ENCODE data around the gene HSPG2.

HSPG2 gene

DNA sequence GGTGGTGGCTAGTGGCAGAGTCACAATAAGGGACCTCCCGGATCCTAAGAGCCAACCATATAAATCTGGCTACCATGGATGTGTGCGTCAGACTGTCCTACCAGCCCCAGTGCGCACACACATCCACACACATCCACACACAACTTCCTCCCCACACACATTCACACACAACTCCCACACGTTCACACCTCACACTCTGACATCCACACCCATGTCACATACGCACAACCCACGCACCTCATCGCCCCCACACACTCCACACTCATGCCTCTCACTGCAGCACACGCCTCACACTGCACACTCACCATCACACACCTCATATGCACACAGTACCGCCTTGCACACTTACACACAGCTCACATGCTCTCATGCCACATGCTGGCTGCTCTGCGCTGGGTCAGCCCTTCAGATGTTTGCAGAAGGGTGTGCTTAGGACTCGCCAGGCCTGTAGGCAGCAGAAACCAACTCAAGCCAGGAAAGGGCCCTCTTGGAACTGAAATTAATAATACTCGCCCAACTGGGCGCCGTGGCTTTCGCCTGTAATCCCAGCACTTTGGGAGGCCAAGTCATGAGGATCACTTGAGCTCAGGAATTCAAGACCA, 122.0 kb downstream of the HSPG2 start:
- Histone ChIP-seq H3K36me3 (no peaks in the 10 kb centered on the region), H3K4me1 (no peaks in the 10 kb centered on the region), H3K9me3 (no peaks in the 10 kb centered on the region), H3K27me3 (no peaks in the 10 kb centered on the region), H3K4me3 (ENCODE audit: low read depth, low read length) (no peak overlapping the region)
- TF ChIP-seq, protein P1, sequence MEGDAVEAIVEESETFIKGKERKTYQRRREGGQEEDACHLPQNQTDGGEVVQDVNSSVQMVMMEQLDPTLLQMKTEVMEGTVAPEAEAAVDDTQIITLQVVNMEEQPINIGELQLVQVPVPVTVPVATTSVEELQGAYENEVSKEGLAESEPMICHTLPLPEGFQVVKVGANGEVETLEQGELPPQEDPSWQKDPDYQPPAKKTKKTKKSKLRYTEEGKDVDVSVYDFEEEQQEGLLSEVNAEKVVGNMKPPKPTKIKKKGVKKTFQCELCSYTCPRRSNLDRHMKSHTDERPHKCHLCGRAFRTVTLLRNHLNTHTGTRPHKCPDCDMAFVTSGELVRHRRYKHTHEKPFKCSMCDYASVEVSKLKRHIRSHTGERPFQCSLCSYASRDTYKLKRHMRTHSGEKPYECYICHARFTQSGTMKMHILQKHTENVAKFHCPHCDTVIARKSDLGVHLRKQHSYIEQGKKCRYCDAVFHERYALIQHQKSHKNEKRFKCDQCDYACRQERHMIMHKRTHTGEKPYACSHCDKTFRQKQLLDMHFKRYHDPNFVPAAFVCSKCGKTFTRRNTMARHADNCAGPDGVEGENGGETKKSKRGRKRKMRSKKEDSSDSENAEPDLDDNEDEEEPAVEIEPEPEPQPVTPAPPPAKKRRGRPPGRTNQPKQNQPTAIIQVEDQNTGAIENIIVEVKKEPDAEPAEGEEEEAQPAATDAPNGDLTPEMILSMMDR (IDR thresholded peaks at IDR 0.05; ENCODE audit: low read depth, low read length), result no peak
- no peak for DNase-seq

DNA sequence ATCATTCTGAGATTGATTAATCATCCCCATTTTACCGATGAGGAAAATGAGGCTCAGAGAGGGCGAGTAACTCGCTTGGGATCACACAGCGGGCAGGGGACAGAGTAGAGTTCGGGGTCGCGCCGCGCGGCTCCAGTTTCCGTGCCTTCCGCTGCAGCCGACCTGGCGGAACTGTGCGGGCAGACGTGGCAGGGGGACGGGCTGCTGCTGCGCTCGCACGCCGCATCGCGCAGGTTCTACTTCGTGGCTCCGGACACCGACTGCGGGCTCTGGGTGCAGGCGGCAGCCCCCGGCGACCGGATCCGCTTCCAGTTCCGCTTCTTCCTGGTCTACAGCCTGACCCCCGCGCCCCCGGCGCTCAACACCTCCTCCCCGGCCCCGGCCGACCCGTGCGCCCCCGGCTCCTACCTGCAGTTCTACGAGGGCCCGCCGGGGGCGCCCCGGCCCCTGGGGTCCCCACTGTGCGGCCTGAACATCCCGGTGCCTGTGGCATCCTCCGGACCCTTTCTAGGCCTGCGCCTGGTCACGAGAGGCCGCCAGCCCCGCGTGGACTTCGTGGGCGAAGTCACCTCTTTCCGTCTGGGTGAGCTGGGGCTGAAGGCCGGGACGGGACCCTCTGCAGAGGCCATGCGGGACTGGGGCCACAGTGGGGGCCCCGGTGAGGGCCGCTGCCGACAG, 122.7 kb downstream of the HSPG2 start:
- Histone ChIP-seq H3K27me3 (no peaks in the 10 kb centered on the region), H3K4me3 (ENCODE audit: low read depth, low read length) (no peak overlapping the region), H3K9me3 (no peaks in the 10 kb centered on the region), H3K4me1 (no peaks in the 10 kb centered on the region), H3K36me3 (no peaks in the 10 kb centered on the region)
- TF ChIP-seq, protein P1 (IDR thresholded peaks at IDR 0.05; ENCODE audit: low read depth, low read length), result peak; percentile 32
- no peak for DNase-seq

DNA sequence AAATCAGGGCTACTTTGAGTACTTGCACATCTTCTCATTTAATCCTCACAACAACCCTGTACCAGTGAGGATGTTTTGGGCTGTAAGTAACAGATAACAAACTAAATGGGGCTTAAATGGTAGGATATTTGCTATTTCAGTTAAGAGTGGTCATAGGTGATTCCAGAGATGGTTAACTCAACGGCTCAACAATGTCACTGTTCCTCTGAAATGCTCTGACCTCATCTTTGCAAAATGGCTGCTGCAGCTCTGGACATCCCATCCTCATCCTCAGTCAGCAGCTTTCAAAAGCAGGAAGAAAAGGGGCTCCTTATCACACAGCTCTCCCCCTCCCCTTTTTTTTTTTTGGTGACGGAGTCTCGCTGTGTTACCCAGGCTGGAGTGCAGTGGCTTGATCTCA, 123.6 kb downstream of the HSPG2 start:
- H3K36me3 ChIP-seq, result no peaks in the 10 kb centered on the region

DNA sequence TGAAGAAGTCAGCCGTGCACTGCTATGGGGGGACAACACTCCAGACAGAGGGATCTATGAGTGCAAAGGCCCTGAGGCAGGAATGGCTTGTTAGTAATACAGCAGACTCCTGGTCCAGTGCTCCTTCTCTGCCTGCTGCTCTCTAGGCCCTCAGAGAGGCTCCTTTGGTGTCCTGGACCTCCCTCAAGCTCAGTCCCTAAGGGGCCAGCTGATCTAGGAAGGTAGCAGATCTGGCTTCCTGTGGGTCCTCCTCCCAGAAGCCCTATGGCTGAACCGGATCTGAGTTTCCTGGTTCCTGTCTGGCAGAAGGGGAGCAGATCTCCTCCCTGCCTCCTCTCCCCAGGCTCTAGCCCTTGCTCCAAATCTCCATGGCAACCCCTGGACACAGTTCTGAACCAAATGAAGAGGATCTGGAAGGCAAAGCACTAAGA, 125.2 kb downstream of the HSPG2 start, which contains the start of gene LDLRAD2:
LDLRAD2 (plus strand) TSS at position 391 of the 431 bp plus-strand sequence. CDS start 187 bp downstream, outside the sequence.
- Histone ChIP-seq H3K4me1 (no peaks in the 10 kb centered on the region), H3K27me3 (no peaks in the 10 kb centered on the region), H3K9me3 (no peaks in the 10 kb centered on the region), H3K36me3 (no peaks in the 10 kb centered on the region), H3K4me3 (ENCODE audit: low read depth, low read length) (no peak within 1 kb of the TSS)
- TF ChIP-seq, protein P1 (IDR thresholded peaks at IDR 0.05; ENCODE audit: low read depth, low read length), result no peak
- DNase-seq, result no peak

More for the DNA sequence above, 123.6 kb downstream of the HSPG2 start:
- Histone ChIP-seq H3K9me3 (no peaks in the 10 kb centered on the region), H3K4me1 (no peaks in the 10 kb centered on the region), H3K27me3 (no peaks in the 10 kb centered on the region), H3K4me3 (ENCODE audit: low read depth, low read length) (no peak overlapping the region)
- TF ChIP-seq, protein P1 (IDR thresholded peaks at IDR 0.05; ENCODE audit: low read depth, low read length), result no peak
- DNase-seq, result no peak

DNA sequence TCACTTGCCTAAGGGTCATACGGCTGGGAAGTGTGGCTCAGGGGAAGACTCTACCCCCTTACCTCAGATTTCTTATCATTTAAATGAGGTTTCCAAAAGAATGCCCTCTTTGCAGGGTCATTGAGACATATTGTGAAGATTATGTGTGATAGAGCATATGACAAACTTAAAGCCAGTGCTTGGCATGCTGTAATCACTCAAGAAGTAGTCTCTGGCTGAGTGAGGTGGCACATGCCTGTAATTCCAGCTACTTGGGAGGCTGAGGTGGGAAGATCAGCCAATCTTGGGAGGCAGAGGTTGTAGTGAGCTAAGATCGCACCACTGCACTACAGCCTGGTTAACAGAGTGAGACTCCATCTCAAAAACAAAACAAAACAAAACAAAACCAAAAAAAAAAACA, 132.6 kb downstream of the HSPG2 start:
- TF ChIP-seq, protein P1 (IDR thresholded peaks at IDR 0.05; ENCODE audit: low read depth, low read length), result no peak
- Histone ChIP-seq H3K4me3 (ENCODE audit: low read depth, low read length) (no peak overlapping the region), H3K4me1 (no peaks in the 10 kb centered on the region), H3K27me3 (no peaks in the 10 kb centered on the region), H3K9me3 (no peaks in the 10 kb centered on the region), H3K36me3 (no peaks in the 10 kb centered on the region)
- no peak for DNase-seq

DNA sequence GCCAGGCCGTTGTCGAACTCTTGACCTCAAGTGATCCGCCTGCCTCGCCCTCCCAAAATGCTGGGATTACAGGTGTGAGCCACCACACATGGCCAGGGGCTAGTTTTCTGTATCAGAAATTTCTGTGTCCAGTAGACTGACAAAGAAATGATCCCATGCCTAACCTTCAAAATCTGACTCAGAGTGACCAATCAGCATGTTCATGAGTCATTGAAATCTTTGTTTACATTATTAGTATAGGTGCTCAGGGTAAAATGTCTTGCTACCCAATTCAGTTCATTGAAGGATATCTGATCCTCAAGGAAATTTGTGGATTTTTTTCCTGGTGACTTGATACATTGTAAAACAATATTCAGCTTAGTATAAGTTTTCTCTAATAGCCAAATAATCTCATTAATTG, 136.0 kb downstream of the HSPG2 start:
- no peak overlapping the region for H3K4me3 ChIP-seq (ENCODE audit: low read depth, low read length)
- DNase-seq, result no peak
- no peaks in the 10 kb centered on the region for H3K27me3 ChIP-seq

More for the DNA sequence above, 136.0 kb downstream of the HSPG2 start:
- H3K9me3 ChIP-seq, result no peaks in the 10 kb centered on the region
- TF ChIP-seq, protein P1 (IDR thresholded peaks at IDR 0.05; ENCODE audit: low read depth, low read length), result no peak
- H3K36me3 ChIP-seq, result no peaks in the 10 kb centered on the region
- no peaks in the 10 kb centered on the region for H3K4me1 ChIP-seq
